Coronary artery (tissue), 2 donors: ENCODE data around the gene SLC44A3.
A peak's percentile ranks its signal among the peaks of the same experiment; 100 is the strongest.

Experiments used
- DNase-seq: peaks from one replicate; pipeline ENCODE4 v3.0.0-alpha.2; 2017; ENCODE audit warnings: low spot score
- H3K27ac ChIP-seq, 2 donors: fragments of 200-600 bp; sonication (generic); one replicate each; pipeline ENCODE4 v1.5.1; 2016 to 2019
- H3K4me3 ChIP-seq: fragments of 200-600 bp; sonication (generic); 2 replicates; pipeline ENCODE4 v1.5.1; 2016; ENCODE audit warnings: mild to moderate bottlenecking, moderate library complexity
- TF ChIP-seq, protein P1 (sequence below): fragments of 200-600 bp; sonication (generic); IDR thresholded peaks from one replicate; pipeline ENCODE4 v1.5.1; 2019; ENCODE audit warnings: antibody characterized with exemption

Gene SLC44A3

DNA sequence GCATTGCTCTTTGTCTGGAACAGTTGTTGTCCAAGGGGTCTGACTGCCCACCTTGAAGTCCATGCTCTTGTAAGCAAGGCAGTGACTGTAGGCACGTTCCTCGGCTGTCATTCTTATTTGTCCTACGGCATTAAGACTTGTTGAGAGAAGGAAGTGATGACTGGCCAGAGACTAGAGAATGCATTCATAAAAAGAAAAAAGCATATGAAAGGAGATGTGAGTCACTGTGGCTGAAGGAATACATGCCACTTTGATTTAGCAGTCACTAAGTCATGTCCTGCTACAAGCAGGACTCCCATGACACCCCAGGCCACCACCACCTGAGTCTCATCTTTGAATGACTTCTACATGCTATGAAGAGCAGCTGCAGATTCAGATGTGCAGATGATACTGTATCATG, 56.2 kb downstream of the SLC44A3 start:
- DNase-seq = no peak
- H3K4me3 ChIP-seq = no peak overlapping the region
- TF ChIP-seq, protein P1, sequence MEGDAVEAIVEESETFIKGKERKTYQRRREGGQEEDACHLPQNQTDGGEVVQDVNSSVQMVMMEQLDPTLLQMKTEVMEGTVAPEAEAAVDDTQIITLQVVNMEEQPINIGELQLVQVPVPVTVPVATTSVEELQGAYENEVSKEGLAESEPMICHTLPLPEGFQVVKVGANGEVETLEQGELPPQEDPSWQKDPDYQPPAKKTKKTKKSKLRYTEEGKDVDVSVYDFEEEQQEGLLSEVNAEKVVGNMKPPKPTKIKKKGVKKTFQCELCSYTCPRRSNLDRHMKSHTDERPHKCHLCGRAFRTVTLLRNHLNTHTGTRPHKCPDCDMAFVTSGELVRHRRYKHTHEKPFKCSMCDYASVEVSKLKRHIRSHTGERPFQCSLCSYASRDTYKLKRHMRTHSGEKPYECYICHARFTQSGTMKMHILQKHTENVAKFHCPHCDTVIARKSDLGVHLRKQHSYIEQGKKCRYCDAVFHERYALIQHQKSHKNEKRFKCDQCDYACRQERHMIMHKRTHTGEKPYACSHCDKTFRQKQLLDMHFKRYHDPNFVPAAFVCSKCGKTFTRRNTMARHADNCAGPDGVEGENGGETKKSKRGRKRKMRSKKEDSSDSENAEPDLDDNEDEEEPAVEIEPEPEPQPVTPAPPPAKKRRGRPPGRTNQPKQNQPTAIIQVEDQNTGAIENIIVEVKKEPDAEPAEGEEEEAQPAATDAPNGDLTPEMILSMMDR = no peak
- no peak overlapping the region for H3K27ac ChIP-seq

DNA sequence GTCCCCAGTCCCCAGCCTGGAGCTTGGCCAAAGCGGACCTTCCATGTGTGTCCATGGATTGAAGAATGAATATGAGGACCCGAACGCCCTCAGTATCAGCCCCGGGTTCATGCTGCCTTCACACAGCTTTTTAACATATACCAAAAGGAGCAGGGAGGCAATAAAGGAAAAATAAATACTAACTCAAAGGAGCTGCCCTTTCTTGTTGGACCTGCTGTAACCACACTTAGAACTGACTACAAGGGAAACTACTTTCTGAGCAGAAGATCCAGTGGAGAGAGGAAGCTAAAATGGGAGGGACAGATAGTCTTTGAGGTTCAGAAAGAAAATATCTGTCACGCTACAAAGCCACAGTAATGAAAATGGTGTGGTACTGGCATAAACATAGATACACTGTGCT, 58.2 kb downstream of the SLC44A3 start:
- Histone ChIP-seq H3K4me3 (no peak overlapping the region), H3K27ac (no peak overlapping the region)
- TF ChIP-seq, protein P1 = no peak
- DNase-seq = no peak

DNA sequence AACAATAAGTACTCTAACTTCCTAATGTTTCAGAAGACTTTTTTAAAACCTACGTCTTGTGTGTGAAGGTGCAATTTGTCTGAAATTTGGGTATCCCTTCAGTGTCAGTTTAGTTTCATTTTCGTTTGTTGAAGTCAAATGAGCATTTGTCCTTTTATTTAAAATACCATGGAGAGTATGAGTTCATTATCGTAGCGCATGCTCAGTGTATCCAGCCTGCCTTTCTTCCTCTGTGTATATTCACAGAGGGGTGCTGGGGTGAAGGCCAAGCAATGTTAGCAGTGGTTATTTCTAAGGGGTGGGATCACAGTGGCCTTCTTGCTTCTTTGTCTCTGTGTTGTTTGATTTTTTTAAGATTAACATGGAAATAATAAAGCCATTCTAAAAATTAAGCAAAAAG, 63.5 kb downstream of the SLC44A3 start:
- TF ChIP-seq, protein P1 = no peak
- peak overlapping the region; percentile 47 for H3K4me3 ChIP-seq
- no peak for DNase-seq
- peak overlapping the region; percentile 71 to 79 for H3K27ac ChIP-seq

DNA sequence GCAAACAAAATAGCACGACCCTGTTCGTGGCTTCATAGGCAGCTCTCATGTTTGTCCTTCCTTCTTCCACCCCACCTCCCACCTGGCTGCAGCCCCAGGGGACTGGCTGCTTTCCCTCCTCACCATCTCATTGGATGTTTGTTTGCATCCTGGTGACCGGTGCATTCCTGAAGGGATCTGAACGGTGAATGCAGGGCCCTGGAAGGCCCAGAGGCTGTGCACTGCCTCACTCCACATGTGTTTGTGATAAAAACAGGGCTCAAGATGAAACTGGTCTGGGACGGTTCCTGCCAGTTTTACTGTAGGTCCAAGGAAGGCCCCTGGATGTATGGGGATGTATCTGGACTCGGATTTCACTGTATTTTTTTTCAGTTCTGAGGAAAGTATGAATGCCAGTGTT, 63.9 kb downstream of the SLC44A3 start:
- TF ChIP-seq, protein P1 = no peak
- Histone ChIP-seq H3K27ac (peak overlapping the region; percentile 71 to 79), H3K4me3 (peak overlapping the region; percentile 47)
- no peak for DNase-seq

DNA sequence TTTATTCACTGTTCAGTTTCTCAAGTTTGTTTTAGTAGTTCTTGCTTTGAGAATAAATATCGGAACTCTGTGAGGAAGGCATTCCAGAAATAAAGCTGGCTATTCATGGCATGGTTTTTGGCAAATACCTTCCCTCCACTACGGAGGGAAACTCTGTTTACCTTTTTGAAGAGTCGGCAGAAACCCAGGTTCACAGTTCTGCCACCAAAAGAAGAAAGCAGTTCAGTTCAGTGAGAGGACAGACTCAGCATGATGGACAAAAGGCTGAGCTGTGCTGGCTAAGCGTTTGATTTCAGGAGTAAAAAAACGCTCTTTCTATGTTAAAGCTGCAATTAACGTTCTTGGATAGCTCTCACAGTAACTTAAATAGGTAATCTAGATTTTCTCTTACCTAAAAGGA, 64.3 kb downstream of the SLC44A3 start:
- DNase-seq = no peak
- H3K27ac ChIP-seq = peak overlapping the region; percentile 71 to 79
- TF ChIP-seq, protein P1 = no peak
- H3K4me3 ChIP-seq = peak overlapping the region; percentile 47

DNA sequence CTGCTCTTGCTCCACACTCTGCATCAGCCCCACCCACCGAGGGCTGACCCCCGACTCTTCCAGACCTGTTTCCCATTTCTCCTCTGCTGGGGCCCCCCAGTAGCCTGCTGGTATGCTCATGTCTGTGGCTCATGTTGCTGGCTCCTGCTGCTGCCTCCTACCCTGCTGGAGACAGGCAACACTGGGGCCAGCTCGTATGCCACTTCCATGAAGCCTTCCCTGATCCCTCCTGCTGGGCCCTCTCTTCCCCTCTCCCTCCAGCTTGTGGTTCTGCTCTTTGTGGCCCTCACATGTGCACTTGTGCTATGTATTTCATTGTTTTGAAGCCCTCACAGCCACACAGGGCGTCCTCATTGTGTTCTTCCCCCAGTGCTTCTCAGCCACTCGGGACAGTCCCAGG, 66.2 kb downstream of the SLC44A3 start:
- H3K4me3 ChIP-seq = no peak overlapping the region
- TF ChIP-seq, protein P1 = no peak
- no peak overlapping the region for H3K27ac ChIP-seq
- DNase-seq = no peak

DNA sequence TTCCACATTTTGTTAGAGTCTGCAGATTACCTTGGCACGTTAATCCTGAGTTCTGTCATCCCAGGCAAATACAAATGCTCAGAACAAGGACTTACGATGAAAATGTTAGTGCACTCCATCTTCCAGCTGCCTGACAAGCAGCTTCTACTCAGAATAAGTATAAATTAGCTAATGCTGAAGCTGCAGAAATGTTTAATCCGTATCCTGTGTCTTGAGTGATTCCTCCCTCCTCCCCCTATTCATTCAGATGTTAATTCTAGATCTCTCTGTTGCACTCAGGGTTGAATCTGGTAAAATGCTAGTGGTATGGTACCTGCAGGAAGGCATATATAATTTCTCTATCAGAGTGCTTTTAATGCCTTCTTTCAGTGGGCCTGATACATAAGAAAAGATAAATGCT, 66.9 kb downstream of the SLC44A3 start:
- TF ChIP-seq, protein P1 = no peak
- Histone ChIP-seq H3K27ac (no peak overlapping the region), H3K4me3 (no peak overlapping the region)
- no peak for DNase-seq
